ENCODE data around the gene PSME1. TPM values are rescaled to one million over a fixed set of nuclear protein-coding genes. Genes with fewer than 3 reads are reported as not detected.
A peak's percentile ranks its signal among the peaks of the same experiment; 100 is the strongest.

The PSME1 gene
- total RNA-seq, 4 donors from 2014 or later, result 63.3 to 158 (median 87.5) TPM

DNA sequence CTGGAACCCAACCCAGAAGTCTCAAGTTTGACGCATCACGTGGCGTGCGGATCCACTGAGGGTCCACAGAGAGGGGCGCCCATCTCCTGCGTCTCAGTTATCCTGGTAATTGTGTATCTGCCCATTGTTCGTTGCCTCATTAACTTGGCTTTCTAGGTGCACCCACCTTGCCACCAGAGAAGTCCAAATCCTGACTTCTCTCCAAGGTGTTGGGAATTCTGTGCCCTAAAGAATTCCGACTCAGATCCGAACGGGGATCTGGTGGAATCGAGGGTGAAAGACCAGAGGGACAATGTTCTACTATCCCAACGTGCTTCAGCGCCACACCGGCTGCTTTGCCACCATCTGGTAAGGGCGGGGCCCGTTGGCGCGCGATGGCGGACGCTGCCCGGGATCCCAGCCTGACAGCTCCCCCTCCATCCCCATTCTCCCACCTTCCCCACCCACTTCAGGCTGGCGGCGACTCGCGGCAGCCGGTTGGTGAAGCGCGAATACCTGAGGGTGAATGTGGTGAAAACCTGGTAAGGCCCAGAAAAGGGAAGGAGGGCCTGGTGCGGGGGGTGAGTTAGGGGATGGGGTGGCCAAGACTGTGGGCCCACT is 36.4 kb downstream of the PSME1 start:
- peak overlapping the region in 1 of 4 donors; percentile 21 for H3K4me3 ChIP-seq
- no peaks in the 10 kb centered on the region for H3K36me3 ChIP-seq
- peaks cover 4 to 5% of the 10 kb centered on the region in 2 donors for H3K4me1 ChIP-seq
- in situ Hi-C loops (cut with MboI; ENCODE audit: low sequenced_read_pairs in 4 of 4) (no loop called here), intact Hi-C loops (cut with DNase I; ENCODE audit: low total_unique reads) (no loop called here)
- H3K27me3 ChIP-seq, result peaks cover 9 to 21% (median 15%) of the 10 kb centered on the region in 3 donors
- no peak for DNase-seq
- ATAC-seq, result peak in 1 of 2 donors; percentile 17
- no peak for TF ChIP-seq POLR2A (IDR thresholded peaks at IDR 0.05)
- TF ChIP-seq CTCF (IDR thresholded peaks at IDR 0.05 in 4 of 5, conservative IDR thresholded peaks at IDR 0.05 in 1 of 5), result no peak
- no peaks in the 10 kb centered on the region for H3K9me3 ChIP-seq
- no peak overlapping the region for H3K27ac ChIP-seq

DNA sequence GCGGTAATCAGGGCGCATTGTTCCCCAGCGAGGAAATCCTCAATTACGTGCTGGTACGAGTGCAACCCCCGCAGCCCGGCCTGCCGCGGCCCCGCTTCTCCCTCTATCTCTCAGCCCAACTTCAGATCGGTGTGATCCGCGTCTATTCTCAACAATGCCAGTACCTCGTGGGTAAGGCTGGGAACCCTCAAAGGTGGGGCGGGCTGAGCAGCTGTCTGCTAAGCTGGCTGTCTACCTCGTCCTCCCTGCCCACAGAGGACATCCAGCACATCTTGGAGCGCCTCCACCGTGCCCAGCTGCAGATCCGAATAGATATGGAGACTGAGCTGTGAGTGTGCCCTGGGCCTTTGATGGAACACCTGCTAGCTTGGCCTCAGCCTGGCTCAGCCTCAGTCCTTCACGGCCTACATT is 36.9 kb downstream of the PSME1 start:
- intact Hi-C loops (cut with DNase I; ENCODE audit: low total_unique reads), result no loop called here
- H3K27ac ChIP-seq, result no peak overlapping the region
- no peaks in the 10 kb centered on the region for H3K9me3 ChIP-seq
- peaks cover 9 to 21% (median 15%) of the 10 kb centered on the region in 3 donors for H3K27me3 ChIP-seq
- H3K36me3 ChIP-seq, result peaks cover 0 to 2% of the 10 kb centered on the region in 2 donors
- ATAC-seq (peak in 1 of 2 donors; percentile 36), DNase-seq (no peak)
- no peak overlapping the region for H3K4me3 ChIP-seq
- in situ Hi-C loops (cut with MboI; ENCODE audit: low sequenced_read_pairs in 4 of 4), result no loop called here
- no peak for TF ChIP-seq POLR2A (IDR thresholded peaks at IDR 0.05)
- no peak for TF ChIP-seq CTCF (IDR thresholded peaks at IDR 0.05 in 4 of 5, conservative IDR thresholded peaks at IDR 0.05 in 1 of 5)
- peaks cover 4 to 5% of the 10 kb centered on the region in 2 donors for H3K4me1 ChIP-seq

GRCh38 chr14:24176599-24176998 is 40.6 kb downstream of the PSME1 start:
- peaks cover under 1 to 11% (median 6%) of the 10 kb centered on the region in 3 donors for H3K27me3 ChIP-seq
- in situ Hi-C loops (cut with MboI; ENCODE audit: low sequenced_read_pairs in 4 of 4), result no loop called here
- H3K27ac ChIP-seq, result no peak overlapping the region
- no peak for DNase-seq
- ATAC-seq, result no peak
- intact Hi-C loops (cut with DNase I; ENCODE audit: low total_unique reads), result no loop called here
- H3K4me3 ChIP-seq, result no peak overlapping the region
- peaks cover 10 to 19% of the 10 kb centered on the region in 2 donors for H3K4me1 ChIP-seq
- peaks cover 0 to 30% of the 10 kb centered on the region in 2 donors for H3K36me3 ChIP-seq
- no peak for TF ChIP-seq POLR2A (IDR thresholded peaks at IDR 0.05)
- no peaks in the 10 kb centered on the region for H3K9me3 ChIP-seq

- Histone ChIP-seq H3K4me3 (no peak overlapping the region), H3K9me3 (no peaks in the 10 kb centered on the region), H3K36me3 (peaks cover 0 to 37% of the 10 kb centered on the region in 2 donors), H3K4me1 (peaks cover 9 to 13% of the 10 kb centered on the region in 2 donors), H3K27ac (no peak overlapping the region), H3K27me3 (peaks cover 0 to 5% (median 0%) of the 10 kb centered on the region in 3 donors)
- intact Hi-C loops (cut with DNase I; ENCODE audit: low total_unique reads) (no loop called here), in situ Hi-C loops (cut with MboI; ENCODE audit: low sequenced_read_pairs in 4 of 4) (no loop called here)
- DNase-seq (no peak), ATAC-seq (no peak)
- TF ChIP-seq CTCF (IDR thresholded peaks at IDR 0.05 in 4 of 5, conservative IDR thresholded peaks at IDR 0.05 in 1 of 5) (no peak), POLR2A (IDR thresholded peaks at IDR 0.05) (no peak)
These were observed 41.2 kb downstream of the PSME1 start for GRCh38 chr14:24177041-24177825.

DNA sequence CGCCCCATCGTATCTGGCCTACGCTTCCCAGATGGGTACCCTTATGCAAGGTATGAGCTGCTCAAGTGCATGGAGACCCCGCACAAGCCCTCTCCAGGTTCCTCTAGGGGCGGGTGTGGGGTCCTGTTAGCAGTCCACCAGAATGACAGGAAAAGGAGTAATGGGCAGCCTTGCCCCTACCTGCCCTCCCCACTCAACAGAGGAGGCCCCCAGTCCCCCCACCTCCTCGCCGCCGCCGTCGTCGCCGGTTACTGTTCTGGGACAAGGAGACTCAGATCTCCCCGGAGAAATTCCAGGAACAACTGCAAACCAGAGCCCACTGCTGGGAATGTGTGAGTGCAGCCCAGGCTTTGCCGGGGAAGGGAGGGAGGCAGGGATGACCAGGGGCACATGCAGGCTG is 41.9 kb downstream of the PSME1 start:
- no peak for DNase-seq
- in situ Hi-C loops (cut with MboI; ENCODE audit: low sequenced_read_pairs in 4 of 4), result no loop called here
- peaks cover 0 to 43% of the 10 kb centered on the region in 2 donors for H3K36me3 ChIP-seq

More for the DNA sequence above, 41.9 kb downstream of the PSME1 start:
- no peak overlapping the region for H3K4me3 ChIP-seq
- no peak for TF ChIP-seq CTCF (IDR thresholded peaks at IDR 0.05 in 4 of 5, conservative IDR thresholded peaks at IDR 0.05 in 1 of 5)
- TF ChIP-seq POLR2A (IDR thresholded peaks at IDR 0.05), result no peak
- no peak for ATAC-seq
- H3K27ac ChIP-seq, result no peak overlapping the region
- peaks cover 9 to 13% of the 10 kb centered on the region in 2 donors for H3K4me1 ChIP-seq
- no peaks in the 10 kb centered on the region for H3K9me3 ChIP-seq
- no peaks in the 10 kb centered on the region for H3K27me3 ChIP-seq
- intact Hi-C loops (cut with DNase I; ENCODE audit: low total_unique reads), result no loop called here

Measured in gastrocnemius medialis (tissue), 4 donors.